Type B pancreatic cell (in vitro differentiated cells): Measurements from ENCODE around the gene GARIN5B. TPM values are rescaled to one million over a fixed set of nuclear protein-coding genes. Genes with fewer than 3 reads are reported as not detected.

Source experiments
- DNase-seq: peaks from one replicate; pipeline ENCODE4 v3.0.0; 2021; ENCODE audit warnings: mixed read lengths; ENCODE audit not compliant: unreplicated experiment; ENCODE audit errors: extremely low spot score
- H3K27ac Mint-ChIP-seq: 2 replicates; pipeline ENCODE4 v1.8.0; 2021; ENCODE audit warnings: mild to moderate bottlenecking, mixed read lengths
- H3K27me3 Mint-ChIP-seq: 2 replicates; pipeline ENCODE4 v1.8.0; 2021; ENCODE audit warnings: mixed read lengths
- H3K36me3 Mint-ChIP-seq: 2 replicates; pipeline ENCODE4 v1.8.0; 2021; ENCODE audit warnings: mixed read lengths
- H3K4me1 Mint-ChIP-seq: one replicate; pipeline ENCODE4 v1.8.0; 2021; ENCODE audit warnings: mixed read lengths; ENCODE audit not compliant: unreplicated experiment
- H3K4me3 Mint-ChIP-seq: 2 replicates; pipeline ENCODE4 v1.8.0; 2021; ENCODE audit warnings: mild to moderate bottlenecking, mixed read lengths
- H3K9me3 Mint-ChIP-seq: 2 replicates; pipeline ENCODE4 v1.8.0; 2021; ENCODE audit warnings: mixed read lengths
- total RNA-seq: library from RNA; stranded (reverse); gene quantifications from 2 replicates; pipeline ENCODE4 v1.2.1, GENCODE V29; 2021; ENCODE audit warnings: low replicate concordance
- TF ChIP-seq, protein P1 (sequence below): fragments of 200-600 bp; sonication (generic); conservative IDR thresholded peaks from 2 replicates; pipeline ENCODE4 v1.5.0; 2021; ENCODE audit warnings: antibody characterized with exemption, mild to moderate bottlenecking

GARIN5B gene
- total RNA-seq, 1 donor from 2014 or later, result not detected

DNA sequence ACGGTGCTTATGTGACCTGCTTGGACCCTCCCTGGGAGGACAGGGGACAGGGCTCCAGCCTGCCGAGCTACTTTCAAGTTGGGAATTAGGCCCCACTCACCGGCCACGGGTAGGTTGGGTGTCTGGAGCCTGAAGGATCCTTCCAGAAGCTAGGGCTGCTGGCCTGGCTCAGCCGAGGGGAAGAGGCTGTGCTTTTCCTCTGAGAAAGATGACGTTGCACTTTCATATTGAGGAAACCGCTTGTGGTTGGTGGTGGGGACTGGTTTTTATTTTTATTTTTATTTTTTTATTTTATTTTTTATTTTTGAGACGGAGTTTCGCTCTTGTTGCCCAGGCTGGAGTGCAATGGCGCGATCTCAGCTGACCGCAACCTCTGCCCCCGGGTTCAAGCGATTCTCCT lies 37.9 kb downstream of the GARIN5B start, which contains the start of gene TMEM150B:
TMEM150B (minus strand) TSS at position 170 of the 400 bp plus-strand sequence. CDS start 4,305 bp downstream, outside the sequence.
- no peak within 1 kb of the TSS for H3K27ac Mint-ChIP-seq
- H3K4me3 Mint-ChIP-seq, result no peak within 1 kb of the TSS

DNA sequence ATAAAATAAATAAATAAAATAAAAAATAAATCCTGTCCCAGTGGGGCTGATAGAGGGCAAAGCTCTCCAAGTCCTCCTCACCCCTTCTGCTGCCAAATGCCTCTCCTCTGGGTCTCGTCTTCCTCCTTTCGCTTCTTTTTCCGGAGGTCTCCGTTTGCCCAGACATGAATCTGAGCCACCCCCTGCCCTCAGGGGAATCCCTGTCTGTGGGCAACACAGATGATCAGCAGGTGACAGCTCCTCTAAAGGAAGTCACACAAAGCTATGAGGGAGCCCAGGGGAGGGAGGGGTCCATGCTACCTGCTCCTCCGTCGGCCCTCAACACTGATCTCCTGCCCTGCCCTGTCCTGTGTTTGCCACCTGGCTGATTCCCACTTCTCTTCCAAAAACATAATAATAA lies 38.4 kb downstream of the GARIN5B start:
- no peak for DNase-seq

More for the DNA sequence above, 37.9 kb downstream of the GARIN5B start, which contains the start of gene TMEM150B:
- no peaks in the 10 kb centered on the region for H3K9me3 Mint-ChIP-seq
- peaks cover 11% of the 10 kb centered on the region for H3K27me3 Mint-ChIP-seq
- TF ChIP-seq, protein P1, sequence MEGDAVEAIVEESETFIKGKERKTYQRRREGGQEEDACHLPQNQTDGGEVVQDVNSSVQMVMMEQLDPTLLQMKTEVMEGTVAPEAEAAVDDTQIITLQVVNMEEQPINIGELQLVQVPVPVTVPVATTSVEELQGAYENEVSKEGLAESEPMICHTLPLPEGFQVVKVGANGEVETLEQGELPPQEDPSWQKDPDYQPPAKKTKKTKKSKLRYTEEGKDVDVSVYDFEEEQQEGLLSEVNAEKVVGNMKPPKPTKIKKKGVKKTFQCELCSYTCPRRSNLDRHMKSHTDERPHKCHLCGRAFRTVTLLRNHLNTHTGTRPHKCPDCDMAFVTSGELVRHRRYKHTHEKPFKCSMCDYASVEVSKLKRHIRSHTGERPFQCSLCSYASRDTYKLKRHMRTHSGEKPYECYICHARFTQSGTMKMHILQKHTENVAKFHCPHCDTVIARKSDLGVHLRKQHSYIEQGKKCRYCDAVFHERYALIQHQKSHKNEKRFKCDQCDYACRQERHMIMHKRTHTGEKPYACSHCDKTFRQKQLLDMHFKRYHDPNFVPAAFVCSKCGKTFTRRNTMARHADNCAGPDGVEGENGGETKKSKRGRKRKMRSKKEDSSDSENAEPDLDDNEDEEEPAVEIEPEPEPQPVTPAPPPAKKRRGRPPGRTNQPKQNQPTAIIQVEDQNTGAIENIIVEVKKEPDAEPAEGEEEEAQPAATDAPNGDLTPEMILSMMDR, result no peak
- no peaks in the 10 kb centered on the region for H3K36me3 Mint-ChIP-seq
- H3K4me1 Mint-ChIP-seq, result no peaks in the 10 kb centered on the region
- DNase-seq, result no peak

DNA sequence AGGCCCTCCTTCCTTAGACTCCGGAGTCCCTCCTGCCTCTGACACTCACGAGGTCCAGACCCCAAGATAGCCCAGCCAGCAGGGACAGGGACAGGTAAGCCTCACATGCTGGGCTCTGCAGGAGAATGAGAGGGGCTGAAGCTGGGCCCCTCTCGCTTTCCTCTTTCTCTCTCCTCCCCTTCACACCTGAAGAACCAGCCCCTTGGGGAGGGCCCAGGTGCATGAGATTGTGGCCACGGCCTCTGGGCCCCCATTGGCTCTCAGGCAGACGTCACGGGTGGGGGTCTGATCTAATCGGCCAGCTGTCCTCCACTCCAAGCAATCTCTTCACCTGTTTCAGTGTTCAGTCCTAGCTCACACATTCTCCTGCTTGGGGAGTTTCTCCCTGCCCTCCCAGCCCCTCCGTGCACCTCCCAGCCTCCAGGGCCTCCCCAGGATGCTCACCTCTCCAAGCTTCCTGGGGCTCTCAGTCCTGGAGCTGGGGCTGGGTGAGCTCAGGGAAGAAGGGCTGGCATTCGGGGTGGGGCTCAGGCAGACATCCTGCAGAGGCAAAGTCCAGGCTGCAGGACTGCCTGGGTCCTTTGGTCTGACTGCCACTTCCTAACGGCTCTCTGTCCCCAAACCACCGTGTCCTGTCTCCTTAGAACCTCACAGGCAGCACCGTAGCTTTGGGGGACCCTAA lies 40.7 kb downstream of the GARIN5B start:
- Mint-ChIP-seq H3K27me3 (peaks cover 14% of the 10 kb centered on the region), H3K4me3 (no peak overlapping the region), H3K36me3 (no peaks in the 10 kb centered on the region), H3K9me3 (no peaks in the 10 kb centered on the region), H3K27ac (no peak overlapping the region), H3K4me1 (no peaks in the 10 kb centered on the region)
- no peak for DNase-seq
- TF ChIP-seq, protein P1, result no peak

More for the DNA sequence above, 38.4 kb downstream of the GARIN5B start:
- Mint-ChIP-seq H3K4me1 (no peaks in the 10 kb centered on the region), H3K36me3 (no peaks in the 10 kb centered on the region), H3K27ac (no peak overlapping the region), H3K4me3 (no peak overlapping the region), H3K9me3 (no peaks in the 10 kb centered on the region), H3K27me3 (peaks cover 14% of the 10 kb centered on the region)
- TF ChIP-seq, protein P1, result no peak

DNA sequence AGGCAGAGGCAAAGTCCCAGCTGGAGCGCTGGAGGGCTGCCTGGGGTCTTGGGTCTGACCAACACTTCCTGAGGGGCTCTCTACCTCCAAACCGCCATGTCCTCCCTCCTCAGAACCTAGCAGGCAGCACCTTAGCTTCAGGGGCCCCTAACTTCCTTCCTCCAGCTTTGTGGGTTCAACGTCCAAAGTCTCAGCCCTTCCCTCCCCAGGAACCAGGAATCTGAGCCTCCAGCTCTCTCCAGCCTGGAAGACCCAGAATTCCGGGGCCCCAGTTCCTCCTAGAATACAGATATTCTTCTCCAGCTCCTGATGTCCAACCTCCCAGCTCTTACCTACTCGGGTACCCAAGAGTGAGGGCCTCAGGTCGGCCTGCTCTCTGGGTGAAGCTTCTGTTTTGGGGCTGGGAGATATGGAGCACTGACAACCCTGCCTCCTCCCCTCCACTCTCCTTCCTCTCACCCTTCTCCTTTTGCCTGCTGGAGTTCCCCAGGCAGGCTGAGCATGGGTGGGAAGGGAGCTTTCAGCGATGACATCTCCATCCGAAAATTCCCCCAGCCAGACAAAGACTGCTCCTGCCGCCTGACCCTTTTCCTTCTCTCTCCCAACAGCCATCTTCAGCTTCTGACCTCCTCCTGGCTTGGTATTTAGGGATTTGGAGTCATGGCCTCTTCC lies 41.5 kb downstream of the GARIN5B start:
- H3K36me3 Mint-ChIP-seq, result no peaks in the 10 kb centered on the region
- TF ChIP-seq, protein P1, result no peak
- no peaks in the 10 kb centered on the region for H3K9me3 Mint-ChIP-seq
- no peaks in the 10 kb centered on the region for H3K4me1 Mint-ChIP-seq
- peaks cover 14% of the 10 kb centered on the region for H3K27me3 Mint-ChIP-seq
- no peak for DNase-seq
- H3K27ac Mint-ChIP-seq, result peak overlapping the region; percentile 55
- no peak overlapping the region for H3K4me3 Mint-ChIP-seq

DNA sequence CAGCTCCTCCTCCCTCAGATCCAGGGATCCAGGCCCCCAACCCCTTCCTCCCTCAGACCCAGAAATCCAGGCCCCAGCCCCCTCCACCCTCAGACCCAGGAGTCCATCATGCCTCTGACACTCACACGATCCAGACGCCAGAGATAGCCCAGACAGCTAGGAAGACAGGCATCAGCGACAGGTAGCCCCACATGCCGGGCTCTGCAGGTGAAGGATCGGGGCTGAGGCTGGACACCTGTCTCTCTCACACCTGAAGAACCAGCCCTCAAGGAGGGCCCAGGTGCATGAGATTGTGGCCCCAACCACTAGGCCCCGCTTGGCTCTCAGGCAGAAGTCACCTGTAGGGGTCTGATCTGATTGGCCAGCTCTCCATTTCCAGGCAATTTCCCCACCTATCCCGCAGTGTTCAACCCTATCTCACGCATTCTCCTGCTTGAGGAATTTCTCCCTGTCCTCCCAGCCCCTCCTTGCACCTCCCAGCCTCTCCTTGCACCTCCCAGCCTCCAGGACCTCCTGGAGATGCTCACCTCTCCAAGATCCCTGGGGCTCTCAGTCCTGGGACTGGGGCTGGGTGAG lies 42.1 kb downstream of the GARIN5B start:
- no peak overlapping the region for H3K27ac Mint-ChIP-seq

More for the DNA sequence above, 42.1 kb downstream of the GARIN5B start:
- Mint-ChIP-seq H3K36me3 (no peaks in the 10 kb centered on the region), H3K4me3 (no peak overlapping the region), H3K27me3 (peaks cover 14% of the 10 kb centered on the region), H3K4me1 (no peaks in the 10 kb centered on the region), H3K9me3 (no peaks in the 10 kb centered on the region)
- DNase-seq, result no peak
- TF ChIP-seq, protein P1, result no peak
